G401.6 (cell line): ENCODE data around the gene C19orf47.

ENCODE experiments used
- FAIRE-seq: peaks from 2 replicates; lab custom pipeline; 2012; peaks lifted over from hg19 to GRCh38; lab: Jason Lieb, UNC

C19orf47 gene

DNA sequence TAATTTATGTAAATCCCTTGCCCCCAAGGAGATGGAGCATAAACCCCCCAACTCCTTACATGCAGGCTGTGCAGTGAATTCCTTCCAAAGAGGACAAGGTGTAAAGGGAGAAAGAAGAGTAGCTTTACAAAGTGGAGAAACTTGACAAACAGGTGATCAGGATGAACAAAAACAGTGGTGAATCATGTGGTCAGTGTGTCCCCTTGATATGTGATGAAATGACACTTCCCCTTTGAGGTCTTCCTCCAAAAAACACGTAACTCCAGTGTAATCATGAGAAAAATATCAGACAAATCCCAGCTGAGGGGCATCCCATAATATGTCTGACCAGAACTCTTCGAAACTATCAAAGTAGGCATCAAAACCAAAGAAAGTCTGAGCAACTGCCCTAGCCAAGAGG lies 33.5 kb downstream of the C19orf47 start:
- FAIRE-seq, result no peak

DNA sequence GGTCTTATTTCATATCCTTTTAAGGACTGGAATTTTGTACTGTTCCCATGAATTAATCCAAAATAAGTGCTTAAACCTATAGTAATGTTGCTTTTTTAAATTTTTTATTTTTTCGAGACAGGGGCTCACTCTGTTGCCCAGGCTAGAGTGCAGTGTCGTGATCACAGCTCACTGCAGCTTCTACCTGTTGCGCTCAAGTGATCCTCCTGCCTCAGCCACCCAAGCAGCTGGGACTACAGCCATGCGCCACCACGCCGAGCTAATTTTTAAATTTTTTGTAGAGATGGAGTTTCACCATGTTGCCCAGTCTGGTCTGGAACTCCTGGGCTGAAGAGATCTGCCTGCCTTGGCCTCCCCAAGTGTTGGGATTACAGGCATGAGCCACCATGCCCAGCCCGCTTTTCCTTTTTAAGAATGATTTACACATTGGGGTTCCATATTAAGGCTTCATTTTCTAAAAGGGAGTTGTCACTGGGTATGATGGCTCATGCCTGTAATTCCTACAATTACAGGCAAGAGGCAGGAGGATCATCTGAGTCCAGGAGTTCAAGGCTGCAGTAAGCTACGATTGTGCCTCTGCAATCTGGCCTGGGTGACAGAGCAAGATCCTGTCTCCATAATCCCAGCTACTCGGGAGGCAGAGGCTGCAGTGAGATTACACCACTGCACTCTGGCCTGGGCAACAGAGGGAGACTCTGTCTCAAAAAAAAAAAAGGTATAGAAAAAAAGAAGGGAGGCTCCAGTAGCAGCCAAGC lies 34.8 kb downstream of the C19orf47 start:
- no peak for FAIRE-seq

GRCh38 chr19:40312533-40312932 lies 35.7 kb downstream of the C19orf47 start:
- FAIRE-seq, result no peak

DNA sequence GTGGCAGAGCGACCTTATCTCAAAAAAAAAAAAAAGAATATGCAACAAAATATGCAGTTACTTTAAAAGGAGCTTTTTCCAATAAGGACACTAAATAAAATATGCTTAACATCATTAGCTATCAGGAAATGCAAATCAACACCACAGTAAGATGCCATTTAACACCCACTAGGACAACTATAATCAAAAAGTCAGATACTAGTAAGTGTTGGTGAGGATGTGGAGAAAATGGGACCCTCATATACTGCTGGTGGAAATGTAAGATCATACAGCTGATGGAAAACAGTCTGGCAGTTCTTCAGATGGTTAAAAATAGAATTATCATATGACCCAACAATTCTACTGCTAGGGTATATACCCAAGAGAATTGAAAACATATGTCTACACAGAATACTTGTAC lies 38.5 kb downstream of the C19orf47 start:
- no peak for FAIRE-seq

GRCh38 chr19:40305403-40305802 lies 42.8 kb downstream of the C19orf47 start:
- FAIRE-seq, result peak; percentile 96

DNA sequence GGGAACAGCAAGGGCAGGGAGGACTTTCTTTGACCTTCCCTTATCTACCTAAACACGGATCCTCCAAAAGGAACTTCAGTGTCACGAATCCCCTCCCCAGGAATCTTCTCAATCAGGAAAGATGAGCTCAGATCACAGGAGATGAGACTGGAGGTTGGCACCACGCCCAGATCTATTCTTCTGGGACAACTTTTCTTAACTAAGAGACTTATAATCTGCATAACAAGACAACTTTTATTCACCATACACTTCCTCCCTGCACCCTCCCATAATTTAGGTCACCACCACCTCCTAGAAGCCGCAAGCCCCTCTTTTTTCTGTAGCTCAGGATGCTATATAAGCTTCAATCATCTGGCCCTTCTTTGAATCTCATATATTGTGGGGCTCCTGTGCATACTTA lies 43.9 kb downstream of the C19orf47 start:
- no peak for FAIRE-seq

DNA sequence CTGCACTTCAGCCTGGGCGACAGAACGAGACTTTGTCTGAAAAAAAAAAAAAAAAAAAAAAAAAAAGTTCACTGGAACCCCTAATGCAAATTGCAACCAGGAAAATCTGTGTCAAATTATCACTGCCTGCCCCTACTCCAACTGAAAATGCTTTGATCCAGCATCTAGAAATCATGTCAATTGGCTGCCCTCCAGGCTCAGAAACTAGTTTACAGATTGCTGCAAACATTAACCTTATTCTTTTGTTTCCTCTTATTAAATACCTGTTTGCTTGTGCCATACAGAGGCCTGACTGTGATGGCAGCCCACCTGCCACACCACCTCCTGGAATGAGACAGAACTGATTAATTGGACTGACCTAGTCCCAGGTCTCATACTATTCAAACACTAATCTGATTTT lies 44.4 kb downstream of the C19orf47 start:
- no peak for FAIRE-seq

- no peak for FAIRE-seq
These were observed 45.8 kb downstream of the C19orf47 start for GRCh38 chr19:40302224-40303011.

- FAIRE-seq, result no peak
These were observed 47.5 kb downstream of the C19orf47 start for GRCh38 chr19:40300668-40301067.

GRCh38 chr19:40298026-40298425 lies 50.2 kb downstream of the C19orf47 start:
- FAIRE-seq, result no peak

DNA sequence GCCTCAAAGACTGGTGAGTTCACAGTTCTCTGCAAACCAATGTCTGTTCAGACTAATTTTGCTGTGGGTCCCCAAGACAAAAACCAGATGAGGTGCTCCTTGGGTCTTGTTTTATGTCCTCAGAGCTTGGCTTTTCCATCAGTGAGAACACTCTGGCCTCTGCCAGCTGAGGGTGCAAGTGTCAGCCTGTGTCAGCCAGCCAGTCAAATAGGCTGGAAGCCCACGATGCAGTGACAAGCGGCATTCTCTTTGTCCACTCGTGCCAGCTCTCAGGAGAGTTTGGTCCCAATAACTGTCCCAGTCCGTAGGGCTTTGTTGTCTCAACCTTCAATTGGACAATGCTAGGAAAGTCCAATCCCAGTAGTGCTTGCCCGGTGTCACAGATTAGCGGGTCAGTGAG lies 53.6 kb downstream of the C19orf47 start:
- no peak for FAIRE-seq

DNA sequence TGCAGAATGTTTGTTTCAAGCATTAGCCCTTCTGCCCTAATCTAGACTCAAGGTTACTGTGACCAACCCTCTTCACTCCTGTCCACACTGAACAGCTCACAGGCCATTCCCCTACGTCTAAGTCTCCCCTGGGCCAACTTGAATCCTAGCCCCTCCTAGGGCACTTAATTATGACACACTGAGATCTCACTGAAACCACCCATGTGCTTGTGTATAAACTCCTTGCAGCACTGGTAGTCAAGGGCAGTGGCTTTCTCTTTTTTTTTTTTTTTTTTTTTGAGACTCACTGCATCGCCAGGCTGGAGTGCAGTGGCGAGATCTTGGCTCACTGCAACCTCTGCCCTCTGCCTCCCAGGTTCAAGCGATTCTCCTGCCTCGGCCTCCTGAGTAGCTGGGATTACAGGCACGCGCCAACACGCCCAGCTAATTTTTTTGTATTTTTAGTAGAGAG lies 61.2 kb downstream of the C19orf47 start:
- no peak for FAIRE-seq

- FAIRE-seq, result no peak
These were observed 61.8 kb downstream of the C19orf47 start for GRCh38 chr19:40286235-40286970.

DNA sequence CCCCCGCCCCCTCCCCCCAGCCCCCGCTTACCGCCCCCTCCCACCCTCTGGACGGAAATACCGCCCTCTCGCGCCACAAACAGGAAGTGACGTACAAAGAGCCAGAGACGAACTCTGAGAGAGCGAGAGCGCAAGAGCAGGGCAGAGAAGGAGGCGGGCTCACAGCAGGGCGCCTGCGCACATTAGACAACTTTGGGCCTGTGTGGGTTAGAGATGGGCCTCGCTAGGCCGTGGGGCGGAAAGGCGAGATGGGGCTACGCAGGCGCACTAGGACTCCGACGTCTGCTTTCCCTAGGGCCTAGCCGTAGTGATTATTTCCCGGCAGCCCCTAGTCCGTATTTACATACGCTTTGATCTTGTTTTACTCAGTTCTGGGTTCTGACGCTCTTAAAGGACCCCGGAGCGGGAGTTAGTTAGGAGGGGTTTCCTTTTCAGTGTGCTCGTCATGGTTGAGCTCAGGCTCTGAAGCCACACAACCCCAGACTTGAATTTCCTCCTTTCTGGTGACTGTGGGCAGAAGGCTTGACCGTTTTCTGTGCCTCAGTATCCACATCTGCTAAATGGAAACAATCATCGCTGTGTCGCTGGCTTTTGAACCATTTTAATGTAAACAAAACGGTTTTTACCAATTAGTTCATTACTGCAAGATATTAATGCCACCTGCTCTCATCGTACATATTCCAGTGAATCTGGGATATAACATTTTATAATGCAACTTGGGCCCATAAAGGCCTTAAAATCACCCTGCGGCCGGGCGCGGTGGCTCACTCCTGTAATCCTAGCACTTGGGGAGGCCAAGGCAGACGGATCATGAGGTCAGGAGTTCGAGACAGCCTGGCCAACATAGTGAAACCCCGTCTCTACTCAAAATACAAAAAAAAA lies 62.6 kb downstream of the C19orf47 start:
- peak; percentile 99 for FAIRE-seq

GRCh38 chr19:40284501-40285352 lies 63.5 kb downstream of the C19orf47 start, which contains the start of gene AKT2:
AKT2 (minus strand) TSS chr19:40285345; CDS start chr19:40265267, 20,078 bp downstream.
- no peak for FAIRE-seq

- no peak for FAIRE-seq
These were observed 64.0 kb downstream of the C19orf47 start for GRCh38 chr19:40284251-40284500.

DNA sequence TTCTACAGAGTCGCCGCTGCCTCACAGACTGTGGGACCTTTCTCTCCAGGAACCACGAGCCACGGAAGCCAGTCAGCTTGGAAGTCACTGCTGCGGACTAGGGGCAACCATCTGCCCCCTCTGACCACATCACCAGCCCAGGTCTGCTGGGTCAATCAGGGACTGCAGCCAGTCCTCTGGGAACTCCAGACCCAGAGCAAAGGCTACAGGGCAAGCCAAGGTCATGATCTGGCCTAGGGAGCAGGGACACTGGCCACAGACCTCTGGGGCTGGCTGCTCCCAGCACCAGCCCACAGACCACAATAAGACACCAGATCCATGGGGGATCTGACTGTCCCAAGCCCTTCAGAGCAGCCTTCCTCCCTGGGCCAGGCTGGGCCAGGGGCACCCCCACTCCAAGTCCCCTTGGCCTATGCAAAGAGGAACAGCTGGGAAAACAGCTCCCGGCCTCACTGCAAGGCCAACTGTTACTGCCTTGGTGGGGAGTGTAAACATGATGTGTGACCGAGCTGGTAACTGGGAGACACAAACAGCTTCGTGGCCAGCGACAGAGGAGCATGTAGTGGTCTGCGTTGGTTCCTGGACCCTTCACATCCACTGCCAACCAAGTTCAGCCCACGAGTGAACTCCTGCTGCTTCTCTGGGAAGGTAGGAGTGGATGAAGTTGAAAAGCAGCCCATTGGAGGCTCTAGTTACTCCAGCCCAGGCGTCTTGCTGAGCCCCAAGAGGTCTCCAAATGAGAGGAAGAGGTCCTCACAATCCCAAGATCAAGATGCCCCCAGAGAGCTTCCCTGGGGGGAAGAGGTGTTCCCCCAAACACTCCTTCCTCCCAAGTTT lies 64.6 kb downstream of the C19orf47 start:
- no peak for FAIRE-seq

DNA sequence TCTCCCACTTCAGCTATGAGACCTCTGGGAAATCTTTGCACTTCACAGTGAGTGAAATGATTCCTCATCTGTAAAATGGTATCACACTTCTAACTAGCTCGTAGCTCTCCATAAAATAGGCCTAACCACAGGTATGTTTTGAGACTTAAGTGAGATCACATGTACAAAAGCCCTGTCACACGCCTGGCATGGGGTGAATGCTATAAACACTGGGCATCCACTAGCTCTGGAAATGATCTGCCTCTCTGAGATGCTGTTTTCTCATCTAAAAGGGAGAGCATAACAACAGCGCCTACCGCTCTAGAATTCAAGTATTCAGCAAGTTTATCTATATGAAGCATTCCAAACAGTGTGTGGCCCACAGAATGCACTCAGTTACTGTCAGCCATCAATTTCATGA lies 65.3 kb downstream of the C19orf47 start:
- no peak for FAIRE-seq

GRCh38 chr19:40282209-40282580 lies 66.0 kb downstream of the C19orf47 start:
- no peak for FAIRE-seq
